Lung (tissue), 12 donors: ENCODE measurements around the gene SRPRA. TPM values are rescaled to one million over a fixed set of nuclear protein-coding genes. Genes with fewer than 3 reads are reported as not detected.

Experiments
- ATAC-seq: fragments of 200-7000 bp; cut with Tn5 transposase; one replicate; pipeline ENCODE4 v1.9.1; 2020; ENCODE audit warnings: moderate number of reproducible peaks; ENCODE audit not compliant: insufficient read depth, low FRiP score
- DNase-seq, 3 donors: peaks; one replicate each; pipeline ENCODE4 v3.0.0-alpha.2; 2013 to 2017
- H3K27ac ChIP-seq, 2 donors: one replicate each; pipeline ENCODE4 v1.5.1; 2013; ENCODE audit warnings: mild to moderate bottlenecking in 2 of 2, moderate library complexity in 2 of 2, control low read depth in 1 of 2, inconsistent platforms in 1 of 2, low read depth in 1 of 2, low read length in 1 of 2
- H3K27me3 ChIP-seq, 3 donors: one replicate each; pipeline ENCODE4 v1.5.1; 2013; ENCODE audit warnings: low read length in 2 of 3; ENCODE audit not compliant: control insufficient read depth in 3 of 3, insufficient read depth in 3 of 3
- H3K36me3 ChIP-seq, 4 donors: one replicate each; pipeline ENCODE4 v1.5.1; 2013; ENCODE audit warnings: low read length in 4 of 4, mild to moderate bottlenecking in 1 of 4, moderate library complexity in 1 of 4; ENCODE audit not compliant: control insufficient read depth in 4 of 4, insufficient read depth in 4 of 4
- H3K4me1 ChIP-seq, 5 donors: one replicate each; pipeline ENCODE4 v1.5.1; 2013; ENCODE audit warnings: low read length in 5 of 5, mild to moderate bottlenecking in 2 of 5, moderate library complexity in 1 of 5; ENCODE audit not compliant: control insufficient read depth in 5 of 5, insufficient read depth in 5 of 5
- H3K4me3 ChIP-seq: one replicate; pipeline ENCODE4 v1.5.1; 2013; ENCODE audit warnings: mild to moderate bottlenecking, control low read depth, moderate library complexity
- H3K9ac ChIP-seq, 2 donors: one replicate each; pipeline ENCODE4 v1.5.1; 2013; ENCODE audit warnings: low read length in 2 of 2, control low read depth in 1 of 2; ENCODE audit not compliant: insufficient read depth in 1 of 2
- H3K9me3 ChIP-seq, 4 donors: one replicate each; pipeline ENCODE4 v1.5.1; 2013; ENCODE audit warnings: low read length in 3 of 4, mild to moderate bottlenecking in 1 of 4, moderate library complexity in 1 of 4; ENCODE audit not compliant: control insufficient read depth in 4 of 4, insufficient read depth in 3 of 4
- CTCF ChIP-seq: IDR thresholded peaks from 2 replicates; pipeline ENCODE4 v1.5.1; 2012; ENCODE audit warnings: mild to moderate bottlenecking; ENCODE audit errors: control extremely low read depth, extremely low read depth
- WGBS, 2 donors: extraction: QIAGEN DNeasy Blood & Tissue Kit; methylation state at CpG; one replicate each; pipeline ENCODE4 v1.1.7; 2013; 5-methylcytosine and 5-hydroxymethylcytosine counted together
- polyA plus RNA-seq, 2 donors: library from polyadenylated mRNA; stranded (reverse); fragments of 200-250 nt; gene quantifications; one replicate each; pipeline ENCODE4 v1.2.1, GENCODE V29; 2013
- total RNA-seq, 2 donors: library from RNA; depleted of rRNA in 1 of 2; stranded (reverse); fragments of >200 nt in 1 of 2; gene quantifications; one replicate each; pipeline ENCODE4 v1.2.1, GENCODE V29; 2014 to 2021
- donor health status: control.
- donor health status: control.
- donor health status: Bipolar disorder and iron deficiency.
- donor health status: healthy.
- donor health status: DM: yes; HTN: yes; CAD: no.

The SRPRA gene
- total and polyA plus RNA-seq, 4 donors = 51.7 to 145 (median 82.4) TPM

GRCh38 chr11:126282736-126283591, 14.3 kb upstream of the SRPRA start, which contains the start of gene TIRAP:
TSS of gene TIRAP (plus strand) at chr11:126283093. CDS start at chr11:126290895, 7,802 bp downstream.
- no peaks in the 10 kb centered on the region for H3K9me3 ChIP-seq
- no peaks in the 10 kb centered on the region for H3K36me3 ChIP-seq
- WGBS, 2 donors = 0% methylated on average over 69 to 82 of the region's 82 CpGs
- peak; percentile 88 for ATAC-seq
- H3K27ac ChIP-seq = peak within 1 kb of the TSS; percentile 82 to 88
- H3K4me1 ChIP-seq = peaks cover 4 to 16% (median 8%) of the 10 kb centered on the region in 5 donors
- no peaks in the 10 kb centered on the region for H3K27me3 ChIP-seq
- peak within 1 kb of the TSS; percentile 67 to 86 for H3K9ac ChIP-seq
- TF ChIP-seq CTCF = no peak
- peak; percentile 74 to 78 (median 75) for DNase-seq
- peak within 1 kb of the TSS; percentile 41 for H3K4me3 ChIP-seq

GRCh38 chr11:126282361-126282735, 13.7 kb upstream of the SRPRA start:
- no peaks in the 10 kb centered on the region for H3K27me3 ChIP-seq
- 2 to 4% methylated on average over 15 of the region's 15 CpGs for WGBS, 2 donors
- ATAC-seq (peak; percentile 31), DNase-seq (peak; percentile 61 to 78 (median 73))
- TF ChIP-seq CTCF = no peak
- peak overlapping the region; percentile 67 to 70 for H3K9ac ChIP-seq
- peak overlapping the region; percentile 82 to 88 for H3K27ac ChIP-seq
- H3K4me3 ChIP-seq = peak overlapping the region; percentile 41
- peaks cover 4 to 16% (median 8%) of the 10 kb centered on the region in 5 donors for H3K4me1 ChIP-seq
- H3K36me3 ChIP-seq = peaks cover 0 to 5% (median 4%) of the 10 kb centered on the region in 4 donors
- H3K9me3 ChIP-seq = no peaks in the 10 kb centered on the region

- Histone ChIP-seq H3K4me1 (peaks cover 4 to 16% (median 8%) of the 10 kb centered on the region in 5 donors), H3K9ac (no peak overlapping the region), H3K36me3 (peaks cover 0 to 11% (median 4%) of the 10 kb centered on the region in 4 donors), H3K4me3 (no peak overlapping the region), H3K27ac (peak overlapping the region; percentile 82 to 88), H3K9me3 (no peaks in the 10 kb centered on the region), H3K27me3 (no peaks in the 10 kb centered on the region)
- no peak for ATAC-seq
- no peak for DNase-seq
- TF ChIP-seq CTCF = no peak
- 71 to 75% methylated on average over 10 of the region's 10 CpGs for WGBS, 2 donors
These were observed 13.0 kb upstream of the SRPRA start for GRCh38 chr11:126281666-126282175.
